ENCODE data around the gene RCSD1.

- TF ChIP-seq POLR2A (IDR thresholded peaks at IDR 0.05) (no peak), CTCF (IDR thresholded peaks at IDR 0.05) (no peak)
Observed at GRCh38 chr1:167611983-167612382, 18.0 kb upstream of the RCSD1 start.

All from thyroid gland (tissue), 4 donors.